Chondrocyte (in vitro differentiated cells): ENCODE results near the gene NKD2. TPM values are rescaled to one million over a fixed set of nuclear protein-coding genes. Genes with fewer than 3 reads are reported as not detected.

Source experiments
- DNase-seq: peaks from one replicate; pipeline ENCODE4 v3.0.0; 2021; ENCODE audit warnings: mixed read lengths, low spot score
- H3K27ac Mint-ChIP-seq: one replicate; pipeline ENCODE4 v1.8.0; 2021; ENCODE audit warnings: mild to moderate bottlenecking, moderate library complexity, mixed read lengths; ENCODE audit not compliant: unreplicated experiment
- H3K27me3 Mint-ChIP-seq: 2 replicates; pipeline ENCODE4 v1.8.0; 2021; ENCODE audit warnings: low read depth, mixed read lengths
- H3K36me3 Mint-ChIP-seq: 2 replicates; pipeline ENCODE4 v1.8.0; 2021; ENCODE audit warnings: low read depth, mixed read lengths
- H3K4me1 Mint-ChIP-seq: 2 replicates; pipeline ENCODE4 v1.8.0; 2021; ENCODE audit warnings: low read depth, mild to moderate bottlenecking, mixed read lengths
- H3K4me3 Mint-ChIP-seq: one replicate; pipeline ENCODE4 v1.8.0; 2021; ENCODE audit warnings: mild to moderate bottlenecking, moderate library complexity, mixed read lengths; ENCODE audit not compliant: unreplicated experiment
- H3K9me3 Mint-ChIP-seq: 2 replicates; pipeline ENCODE4 v1.8.0; 2021; ENCODE audit warnings: low read depth, mixed read lengths
- CTCF ChIP-seq: fragments of 200-600 bp; sonication (generic); IDR thresholded peaks from 2 replicates; pipeline ENCODE4 v1.5.0; 2021; ENCODE audit warnings: antibody characterized with exemption, mild to moderate bottlenecking, moderate library complexity
- total RNA-seq: library from RNA; stranded (reverse); gene quantifications from 3 replicates; pipeline ENCODE4 v1.2.1, GENCODE V29; 2021

NKD2 gene
- total RNA-seq, 1 donor from 2014 or later: not detected

- peaks cover 1% of the 10 kb centered on the region for H3K36me3 Mint-ChIP-seq
- TF ChIP-seq CTCF: no peak
Observed at GRCh38 chr5:1068895-1069719, 60.5 kb downstream of the NKD2 start.

GRCh38 chr5:1069720-1070088 lies 61.1 kb downstream of the NKD2 start:
- no peaks in the 10 kb centered on the region for H3K9me3 Mint-ChIP-seq

More at GRCh38 chr5:1068895-1069719, 60.5 kb downstream of the NKD2 start:
- H3K27ac Mint-ChIP-seq: no peak overlapping the region
- peaks cover 3% of the 10 kb centered on the region for H3K27me3 Mint-ChIP-seq
- no peaks in the 10 kb centered on the region for H3K4me1 Mint-ChIP-seq
- H3K4me3 Mint-ChIP-seq: no peak overlapping the region
- DNase-seq: no peak
- no peaks in the 10 kb centered on the region for H3K9me3 Mint-ChIP-seq

GRCh38 chr5:1073239-1074102 lies 64.9 kb downstream of the NKD2 start:
- DNase-seq: no peak
- H3K4me1 Mint-ChIP-seq: no peaks in the 10 kb centered on the region
- H3K9me3 Mint-ChIP-seq: no peaks in the 10 kb centered on the region
- no peaks in the 10 kb centered on the region for H3K27me3 Mint-ChIP-seq
- no peak for TF ChIP-seq CTCF
- no peak overlapping the region for H3K4me3 Mint-ChIP-seq
- H3K36me3 Mint-ChIP-seq: peaks cover 1% of the 10 kb centered on the region
- no peak overlapping the region for H3K27ac Mint-ChIP-seq

More at GRCh38 chr5:1069720-1070088, 61.1 kb downstream of the NKD2 start:
- Mint-ChIP-seq H3K36me3 (peaks cover 1% of the 10 kb centered on the region), H3K4me3 (no peak overlapping the region), H3K4me1 (no peaks in the 10 kb centered on the region), H3K27ac (no peak overlapping the region), H3K27me3 (peaks cover 3% of the 10 kb centered on the region)
- TF ChIP-seq CTCF: no peak
- DNase-seq: no peak

- DNase-seq: no peak
- no peak for TF ChIP-seq CTCF
Observed at GRCh38 chr5:1074226-1074625, 65.6 kb downstream of the NKD2 start.

GRCh38 chr5:1074816-1075554 lies 66.4 kb downstream of the NKD2 start:
- DNase-seq: no peak
- Mint-ChIP-seq H3K9me3 (no peaks in the 10 kb centered on the region), H3K27me3 (no peaks in the 10 kb centered on the region), H3K36me3 (peaks cover 1% of the 10 kb centered on the region), H3K4me3 (no peak overlapping the region), H3K4me1 (no peaks in the 10 kb centered on the region), H3K27ac (no peak overlapping the region)
- no peak for TF ChIP-seq CTCF

More at GRCh38 chr5:1074226-1074625, 65.6 kb downstream of the NKD2 start:
- no peaks in the 10 kb centered on the region for H3K4me1 Mint-ChIP-seq
- peaks cover 1% of the 10 kb centered on the region for H3K36me3 Mint-ChIP-seq
- no peak overlapping the region for H3K4me3 Mint-ChIP-seq
- H3K27ac Mint-ChIP-seq: no peak overlapping the region
- no peaks in the 10 kb centered on the region for H3K27me3 Mint-ChIP-seq
- no peaks in the 10 kb centered on the region for H3K9me3 Mint-ChIP-seq
